ENCODE data around the gene BDKRB1. TPM values are rescaled to one million over a fixed set of nuclear protein-coding genes. Genes with fewer than 3 reads are reported as not detected.

Gene BDKRB1
- total RNA-seq, 2 experiments from 2014 or later, result not detected

DNA sequence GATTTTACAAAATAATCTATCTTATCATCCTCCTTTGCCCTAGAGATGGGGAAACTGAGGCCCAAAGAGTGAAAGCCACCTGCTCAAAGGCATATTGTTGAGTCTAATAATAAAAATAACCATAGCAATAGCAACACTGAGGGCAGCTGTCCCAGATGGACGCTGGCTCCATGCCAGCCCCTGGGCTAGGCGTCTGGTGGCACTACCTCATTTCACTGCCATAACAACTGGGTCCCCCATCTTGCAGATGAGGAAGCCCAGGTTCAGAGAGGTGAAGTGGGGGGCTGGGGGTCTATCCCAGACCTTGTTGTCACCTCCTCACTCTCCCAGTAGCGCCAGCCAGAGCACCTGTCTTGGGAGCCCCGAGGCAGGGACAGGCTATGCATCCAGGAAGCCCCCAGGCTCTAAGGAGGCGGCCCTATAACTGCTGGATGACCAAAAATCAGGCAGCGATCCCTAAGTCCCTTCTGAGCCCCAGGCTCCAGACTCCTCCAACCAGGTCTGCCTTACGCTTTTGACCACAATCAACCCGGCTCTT lies 38.6 kb upstream of the BDKRB1 start:
- no peak overlapping the region for H3K27ac Mint-ChIP-seq
- no peak overlapping the region for H3K4me3 Mint-ChIP-seq
- DNase-seq, result no peak
- ChIA-PET POLR2A (no interaction called here), CTCF (no interaction called here)
- H3K9me3 Mint-ChIP-seq, result no peaks in the 10 kb centered on the region
- no peak for ATAC-seq
- no peaks in the 10 kb centered on the region for H3K4me1 Mint-ChIP-seq (ENCODE audit: low read depth)
- H3K27me3 Mint-ChIP-seq, result peaks cover 10% of the 10 kb centered on the region
- H3K36me3 Mint-ChIP-seq (ENCODE audit: low read depth), result no peaks in the 10 kb centered on the region
- TF ChIP-seq CTCF (IDR thresholded peaks at IDR 0.05), result no peak
- intact Hi-C loops (cut with micrococcal nuclease), result no loop called here

- Mint-ChIP-seq H3K4me3 (no peak overlapping the region), H3K9me3 (no peaks in the 10 kb centered on the region), H3K36me3 (ENCODE audit: low read depth) (no peaks in the 10 kb centered on the region), H3K27ac (no peak overlapping the region), H3K27me3 (peaks cover 12% of the 10 kb centered on the region), H3K4me1 (ENCODE audit: low read depth) (no peaks in the 10 kb centered on the region)
- ChIA-PET POLR2A (no interaction called here), CTCF (no interaction called here)
- no peak for TF ChIP-seq CTCF (IDR thresholded peaks at IDR 0.05)
- DNase-seq (no peak), ATAC-seq (no peak)
- intact Hi-C loops (cut with micrococcal nuclease), result no loop called here
Observed at GRCh38 chr14:96221109-96221650, 34.8 kb upstream of the BDKRB1 start.

- no peak overlapping the region for H3K27ac Mint-ChIP-seq
- intact Hi-C loops (cut with micrococcal nuclease), result no loop called here
- ChIA-PET CTCF (no interaction called here), POLR2A (no interaction called here)
- H3K36me3 Mint-ChIP-seq (ENCODE audit: low read depth), result no peaks in the 10 kb centered on the region
- no peak overlapping the region for H3K4me3 Mint-ChIP-seq
- peaks cover 12% of the 10 kb centered on the region for H3K27me3 Mint-ChIP-seq
- no peak for TF ChIP-seq CTCF (IDR thresholded peaks at IDR 0.05)
- DNase-seq (no peak), ATAC-seq (no peak)
- no peaks in the 10 kb centered on the region for H3K9me3 Mint-ChIP-seq
- no peaks in the 10 kb centered on the region for H3K4me1 Mint-ChIP-seq (ENCODE audit: low read depth)
Observed at GRCh38 chr14:96221841-96222240, 34.2 kb upstream of the BDKRB1 start.

DNA sequence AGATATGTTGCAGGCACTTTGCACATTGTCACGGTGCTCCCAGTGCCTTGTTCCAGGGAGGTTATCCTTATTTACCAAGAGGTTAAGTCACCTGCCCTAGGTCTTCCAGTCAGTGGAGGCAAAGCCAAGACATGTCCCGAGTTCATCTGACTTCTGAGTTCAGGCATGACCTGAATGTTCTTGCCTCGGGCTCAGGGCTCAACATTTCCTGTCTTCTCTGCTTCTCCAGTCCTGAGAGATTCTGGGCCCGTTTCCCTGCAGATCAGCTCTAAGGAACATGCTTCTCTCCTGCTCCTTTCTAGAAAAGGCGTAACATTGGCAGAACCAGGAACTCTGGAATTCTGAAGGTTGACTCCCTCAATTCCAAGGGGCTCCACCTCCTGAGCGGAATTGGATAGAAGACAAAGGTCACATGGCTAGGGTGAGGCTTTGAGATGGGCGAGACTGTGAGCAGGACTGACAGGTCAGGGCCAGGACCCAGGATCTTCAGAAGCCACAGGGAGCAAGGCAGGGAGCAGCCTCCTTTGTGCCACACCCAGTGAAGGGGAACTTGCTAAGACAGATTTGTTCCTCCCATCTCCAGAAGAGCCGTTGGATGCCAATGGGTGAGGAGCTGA lies 31.4 kb upstream of the BDKRB1 start:
- POLR2A ChIA-PET, result no interaction called here
- Mint-ChIP-seq H3K9me3 (no peaks in the 10 kb centered on the region), H3K4me1 (ENCODE audit: low read depth) (no peaks in the 10 kb centered on the region), H3K36me3 (ENCODE audit: low read depth) (no peaks in the 10 kb centered on the region), H3K27ac (no peak overlapping the region), H3K27me3 (peaks cover 17% of the 10 kb centered on the region), H3K4me3 (no peak overlapping the region)
- intact Hi-C loops (cut with micrococcal nuclease), result no loop called here
- DNase-seq (no peak), ATAC-seq (no peak)
- TF ChIP-seq CTCF (IDR thresholded peaks at IDR 0.05), result no peak
- CTCF ChIA-PET, result no interaction called here

DNA sequence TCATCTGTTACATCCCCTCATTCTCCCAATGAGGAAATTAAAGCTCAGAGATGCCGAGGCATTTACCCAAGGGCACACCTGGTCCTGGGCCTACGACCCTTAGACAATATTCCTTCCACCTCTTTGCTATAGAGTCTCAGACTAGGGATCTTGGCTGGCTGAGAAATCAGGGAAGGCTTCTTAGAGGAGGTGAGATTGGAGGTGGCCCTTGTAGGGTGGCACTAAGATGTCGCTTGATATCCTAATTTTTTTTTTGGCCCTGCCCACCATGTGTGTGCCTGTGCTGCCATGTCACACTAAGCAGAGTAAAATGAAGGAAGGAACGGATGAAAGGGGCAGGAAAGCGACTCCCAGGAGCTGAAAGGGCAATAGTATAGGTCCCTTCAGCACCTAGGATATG lies 30.8 kb upstream of the BDKRB1 start:
- H3K27ac Mint-ChIP-seq, result no peak overlapping the region

More for the DNA sequence above, 30.8 kb upstream of the BDKRB1 start:
- TF ChIP-seq CTCF (IDR thresholded peaks at IDR 0.05), result no peak
- Mint-ChIP-seq H3K4me3 (no peak overlapping the region), H3K9me3 (no peaks in the 10 kb centered on the region), H3K36me3 (ENCODE audit: low read depth) (no peaks in the 10 kb centered on the region), H3K4me1 (ENCODE audit: low read depth) (no peaks in the 10 kb centered on the region), H3K27me3 (peaks cover 17% of the 10 kb centered on the region)
- no peak for DNase-seq
- no peak for ATAC-seq
- CTCF ChIA-PET, result no interaction called here
- POLR2A ChIA-PET, result no interaction called here
- intact Hi-C loops (cut with micrococcal nuclease), result no loop called here
